Mammary epithelial cell (primary cell): ENCODE data around the gene HOXC6.

Experiments used
- CTCF ChIP-seq, 2 donors: IDR thresholded peaks in 1 of 2; conservative IDR thresholded peaks in 1 of 2; 2 replicates each; pipeline ENCODE4 v1.5.1; 2011 to 2012; ENCODE audit warnings: inconsistent platforms in 2 of 2, low read length in 2 of 2, mild to moderate bottlenecking in 2 of 2, control low read depth in 1 of 2, low read depth in 1 of 2; ENCODE audit not compliant: insufficient read depth in 1 of 2; ENCODE audit errors: extremely low read depth in 1 of 2
- EZH2 ChIP-seq: IDR thresholded peaks from 2 replicates; pipeline ENCODE4 v1.6.1; 2012; ENCODE audit warnings: low read length, inconsistent platforms, borderline replicate concordance

GRCh38 chr12:54008260-54008552, 20.0 kb upstream of the HOXC6 start:
- TF ChIP-seq CTCF (conservative IDR thresholded peaks at IDR 0.05 in 1 of 2, IDR thresholded peaks at IDR 0.05 in 1 of 2; ENCODE audit: extremely low read depth in 1 of 2, insufficient read depth in 1 of 2, low read depth in 1 of 2, low read length in 2 of 2) (no peak), EZH2 (no peak)
